Activated T-cell treated with anti-CD3 and anti-CD28 coated beads, Interleukin-2, amount 50 U/mL, for 4 hours (primary cell): ENCODE results near the gene MRPS18A. TPM values are rescaled to one million over a fixed set of nuclear protein-coding genes. Genes with fewer than 3 reads are reported as not detected.
"Not testable (repeated sequence)": the region's sequence is repeated elsewhere in the genome, so short reads cannot be mapped to it uniquely, and the experiment has no call there.

Experiments
- ATAC-seq, 2 donors: fragments of 200-7000 bp; cut with Tn5 transposase; one replicate each; pipeline ENCODE4 v1.10.0; 2021
- DNase-seq: peaks from one replicate; pipeline ENCODE4 v3.0.0-alpha.2; 2020
- H3K27me3 Mint-ChIP-seq: one replicate; pipeline ENCODE4 v1.8.0; 2021; ENCODE audit warnings: low read depth, mixed read lengths
- H3K36me3 Mint-ChIP-seq: one replicate; pipeline ENCODE4 v1.8.0; 2022; ENCODE audit warnings: mixed read lengths; ENCODE audit not compliant: insufficient read depth
- H3K4me1 Mint-ChIP-seq: one replicate; pipeline ENCODE4 v1.8.0; 2021; ENCODE audit warnings: low read depth, mixed read lengths
- H3K4me3 Mint-ChIP-seq: one replicate; pipeline ENCODE4 v1.8.0; 2021; ENCODE audit warnings: mild to moderate bottlenecking, moderate library complexity, mixed read lengths
- H3K9me3 Mint-ChIP-seq: one replicate; pipeline ENCODE4 v1.8.0; 2021; ENCODE audit warnings: mixed read lengths
- total RNA-seq, 3 donors: library from RNA; stranded (reverse); gene quantifications; one replicate each; pipeline ENCODE4 v1.2.1, GENCODE V29; 2021

MRPS18A gene
- total RNA-seq, 3 donors from 2014 or later, result 70.0 to 75.1 (median 72.7) TPM

- Mint-ChIP-seq H3K27me3 (no peaks in the 10 kb centered on the region), H3K36me3 (peaks cover 3% of the 10 kb centered on the region), H3K9me3 (no peaks in the 10 kb centered on the region), H3K4me1 (peaks cover 21% of the 10 kb centered on the region), H3K4me3 (no peak overlapping the region)
- ATAC-seq (no peak), DNase-seq (no peak)
These were observed 22.2 kb downstream of the MRPS18A start for GRCh38 chr6:43665376-43665775.

GRCh38 chr6:43662948-43663347 lies 24.6 kb downstream of the MRPS18A start:
- not testable (repeated sequence) for H3K4me3 Mint-ChIP-seq, DNase-seq, H3K36me3 Mint-ChIP-seq, H3K27me3 Mint-ChIP-seq, H3K9me3 Mint-ChIP-seq, H3K4me1 Mint-ChIP-seq
- ATAC-seq, result peak in 1 of 2 donors; percentile 16

GRCh38 chr6:43658161-43658560 lies 29.4 kb downstream of the MRPS18A start:
- no peaks in the 10 kb centered on the region for H3K36me3 Mint-ChIP-seq
- no peaks in the 10 kb centered on the region for H3K27me3 Mint-ChIP-seq
- no peaks in the 10 kb centered on the region for H3K4me1 Mint-ChIP-seq

GRCh38 chr6:43657221-43657802 lies 30.3 kb downstream of the MRPS18A start:
- H3K4me3 Mint-ChIP-seq, result no peak overlapping the region
- ATAC-seq (no peak), DNase-seq (no peak)
- no peaks in the 10 kb centered on the region for H3K9me3 Mint-ChIP-seq
- no peaks in the 10 kb centered on the region for H3K36me3 Mint-ChIP-seq
- no peaks in the 10 kb centered on the region for H3K27me3 Mint-ChIP-seq
- no peaks in the 10 kb centered on the region for H3K4me1 Mint-ChIP-seq

More at GRCh38 chr6:43658161-43658560, 29.4 kb downstream of the MRPS18A start:
- ATAC-seq (no peak), DNase-seq (no peak)
- no peak overlapping the region for H3K4me3 Mint-ChIP-seq
- no peaks in the 10 kb centered on the region for H3K9me3 Mint-ChIP-seq

- not testable (repeated sequence) for H3K4me1 Mint-ChIP-seq, ATAC-seq, H3K9me3 Mint-ChIP-seq, H3K36me3 Mint-ChIP-seq, H3K27me3 Mint-ChIP-seq, H3K4me3 Mint-ChIP-seq, DNase-seq
These were observed 34.8 kb downstream of the MRPS18A start for GRCh38 chr6:43652822-43653221.

- DNase-seq (no peak), ATAC-seq (no peak)
- H3K27me3 Mint-ChIP-seq, result no peaks in the 10 kb centered on the region
- no peaks in the 10 kb centered on the region for H3K36me3 Mint-ChIP-seq
- peaks cover 4% of the 10 kb centered on the region for H3K4me1 Mint-ChIP-seq
- H3K9me3 Mint-ChIP-seq, result no peaks in the 10 kb centered on the region
- H3K4me3 Mint-ChIP-seq, result no peak overlapping the region
These were observed 39.3 kb downstream of the MRPS18A start for GRCh38 chr6:43648248-43648647.

- no peak overlapping the region for H3K4me3 Mint-ChIP-seq
- ATAC-seq (no peak), DNase-seq (no peak)
- H3K9me3 Mint-ChIP-seq, result no peaks in the 10 kb centered on the region
- H3K36me3 Mint-ChIP-seq, result peaks cover 6% of the 10 kb centered on the region
- H3K27me3 Mint-ChIP-seq, result no peaks in the 10 kb centered on the region
- H3K4me1 Mint-ChIP-seq, result peaks cover 4% of the 10 kb centered on the region
These were observed 40.0 kb downstream of the MRPS18A start for GRCh38 chr6:43647613-43648012.

GRCh38 chr6:43645613-43645964 lies 42.0 kb downstream of the MRPS18A start:
- Mint-ChIP-seq H3K36me3 (peaks cover 11% of the 10 kb centered on the region), H3K9me3 (no peaks in the 10 kb centered on the region), H3K4me3 (peak overlapping the region; percentile 77), H3K4me1 (peaks cover 7% of the 10 kb centered on the region), H3K27me3 (no peaks in the 10 kb centered on the region)
- ATAC-seq (peak in 1 of 2 donors; percentile 17), DNase-seq (no peak)

GRCh38 chr6:43644940-43645612 lies 42.5 kb downstream of the MRPS18A start, which contains the start of gene RSPH9:
TSS of gene RSPH9 (plus strand) at chr6:43645036. CDS start at chr6:43645099, 63 bp downstream.
- peak; percentile 54 for DNase-seq
- peak within 1 kb of the TSS; percentile 77 for H3K4me3 Mint-ChIP-seq
- peaks cover 16% of the 10 kb centered on the region for H3K36me3 Mint-ChIP-seq
- H3K4me1 Mint-ChIP-seq, result peaks cover 12% of the 10 kb centered on the region
- no peaks in the 10 kb centered on the region for H3K9me3 Mint-ChIP-seq
- no peaks in the 10 kb centered on the region for H3K27me3 Mint-ChIP-seq
- peak; percentile 85 to 86 for ATAC-seq

- DNase-seq (no peak), ATAC-seq (no peak)
- H3K4me1 Mint-ChIP-seq, result peaks cover 37% of the 10 kb centered on the region
- peaks cover 28% of the 10 kb centered on the region for H3K36me3 Mint-ChIP-seq
- no peaks in the 10 kb centered on the region for H3K27me3 Mint-ChIP-seq
- peak overlapping the region; percentile 35 for H3K4me3 Mint-ChIP-seq
- H3K9me3 Mint-ChIP-seq, result no peaks in the 10 kb centered on the region
These were observed 47.4 kb downstream of the MRPS18A start for GRCh38 chr6:43639984-43640800.

- Mint-ChIP-seq H3K4me3 (peak overlapping the region; percentile 99), H3K36me3 (peaks cover 18% of the 10 kb centered on the region), H3K4me1 (peaks cover 42% of the 10 kb centered on the region), H3K9me3 (no peaks in the 10 kb centered on the region), H3K27me3 (no peaks in the 10 kb centered on the region)
- ATAC-seq, result peak; percentile 7 to 16
- DNase-seq, result no peak
These were observed 51.3 kb downstream of the MRPS18A start for GRCh38 chr6:43636308-43636659.

GRCh38 chr6:43635387-43636307 lies 51.9 kb downstream of the MRPS18A start, which contains the start of gene MAD2L1BP:
TSS of gene MAD2L1BP (plus strand) at chr6:43635840. CDS start at chr6:43635876, 36 bp downstream.
- H3K27me3 Mint-ChIP-seq, result no peaks in the 10 kb centered on the region
- ATAC-seq (peak; percentile 95), DNase-seq (peak; percentile 78)
- no peaks in the 10 kb centered on the region for H3K9me3 Mint-ChIP-seq
- peaks cover 43% of the 10 kb centered on the region for H3K4me1 Mint-ChIP-seq
- peaks cover 18% of the 10 kb centered on the region for H3K36me3 Mint-ChIP-seq
- peak within 1 kb of the TSS; percentile 99 for H3K4me3 Mint-ChIP-seq

GRCh38 chr6:43634702-43635303 lies 52.8 kb downstream of the MRPS18A start:
- DNase-seq, result no peak

More at GRCh38 chr6:43634702-43635303, 52.8 kb downstream of the MRPS18A start:
- Mint-ChIP-seq H3K27me3 (no peaks in the 10 kb centered on the region), H3K36me3 (peaks cover 10% of the 10 kb centered on the region), H3K4me3 (peak overlapping the region; percentile 99), H3K9me3 (no peaks in the 10 kb centered on the region), H3K4me1 (peaks cover 42% of the 10 kb centered on the region)
- no peak for ATAC-seq
